ENCODE measurements around the gene PTH2R.

DNA sequence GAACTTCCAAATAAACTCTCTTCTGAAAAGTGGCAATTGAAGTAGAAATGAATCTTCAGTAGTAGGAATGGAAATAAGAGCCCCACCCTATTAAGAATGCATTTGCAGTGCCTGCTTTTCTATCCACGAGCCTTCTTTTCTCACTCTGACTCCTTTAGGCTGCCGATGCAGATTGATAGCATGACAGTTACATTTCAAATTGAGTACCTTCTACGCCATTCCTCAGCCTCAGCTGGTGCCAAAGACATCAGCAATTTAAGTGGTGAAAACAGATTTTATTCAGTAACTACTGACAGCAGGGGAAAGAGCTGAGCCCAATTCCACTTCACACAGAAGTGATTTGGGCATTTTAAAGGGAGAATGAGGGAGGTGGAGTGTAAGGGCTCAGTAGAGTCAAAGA lies 85.5 kb downstream of the PTH2R start:
- no peak for TF ChIP-seq CTCF (IDR thresholded peaks at IDR 0.05)
- no peak for TF ChIP-seq EZH2phosphoT487 (IDR thresholded peaks at IDR 0.05; ENCODE audit: borderline replicate concordance, low read depth)
- TF ChIP-seq CHD2 (IDR thresholded peaks at IDR 0.05; ENCODE audit: low read length, partially characterized antibody) = no peak
- TF ChIP-seq RCOR1 (IDR thresholded peaks at IDR 0.05; ENCODE audit: low read length) = no peak
